Measurements from ENCODE around the gene FMN2.
A peak's percentile ranks its signal among the peaks of the same experiment; 100 is the strongest.

Gene FMN2

GRCh38 chr1:240363914-240364313, 272.2 kb downstream of the FMN2 start:
- TF ChIP-seq, protein P1, sequence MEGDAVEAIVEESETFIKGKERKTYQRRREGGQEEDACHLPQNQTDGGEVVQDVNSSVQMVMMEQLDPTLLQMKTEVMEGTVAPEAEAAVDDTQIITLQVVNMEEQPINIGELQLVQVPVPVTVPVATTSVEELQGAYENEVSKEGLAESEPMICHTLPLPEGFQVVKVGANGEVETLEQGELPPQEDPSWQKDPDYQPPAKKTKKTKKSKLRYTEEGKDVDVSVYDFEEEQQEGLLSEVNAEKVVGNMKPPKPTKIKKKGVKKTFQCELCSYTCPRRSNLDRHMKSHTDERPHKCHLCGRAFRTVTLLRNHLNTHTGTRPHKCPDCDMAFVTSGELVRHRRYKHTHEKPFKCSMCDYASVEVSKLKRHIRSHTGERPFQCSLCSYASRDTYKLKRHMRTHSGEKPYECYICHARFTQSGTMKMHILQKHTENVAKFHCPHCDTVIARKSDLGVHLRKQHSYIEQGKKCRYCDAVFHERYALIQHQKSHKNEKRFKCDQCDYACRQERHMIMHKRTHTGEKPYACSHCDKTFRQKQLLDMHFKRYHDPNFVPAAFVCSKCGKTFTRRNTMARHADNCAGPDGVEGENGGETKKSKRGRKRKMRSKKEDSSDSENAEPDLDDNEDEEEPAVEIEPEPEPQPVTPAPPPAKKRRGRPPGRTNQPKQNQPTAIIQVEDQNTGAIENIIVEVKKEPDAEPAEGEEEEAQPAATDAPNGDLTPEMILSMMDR (IDR thresholded peaks at IDR 0.05; ENCODE audit: low read depth, low read length): no peak
- no peak for DNase-seq (ENCODE audit: low read depth in 2 of 2)
- no peak overlapping the region for H3K4me3 ChIP-seq (replicated peaks in 1 of 2; ENCODE audit: low read depth in 2 of 2, low read length in 2 of 2)

DNA sequence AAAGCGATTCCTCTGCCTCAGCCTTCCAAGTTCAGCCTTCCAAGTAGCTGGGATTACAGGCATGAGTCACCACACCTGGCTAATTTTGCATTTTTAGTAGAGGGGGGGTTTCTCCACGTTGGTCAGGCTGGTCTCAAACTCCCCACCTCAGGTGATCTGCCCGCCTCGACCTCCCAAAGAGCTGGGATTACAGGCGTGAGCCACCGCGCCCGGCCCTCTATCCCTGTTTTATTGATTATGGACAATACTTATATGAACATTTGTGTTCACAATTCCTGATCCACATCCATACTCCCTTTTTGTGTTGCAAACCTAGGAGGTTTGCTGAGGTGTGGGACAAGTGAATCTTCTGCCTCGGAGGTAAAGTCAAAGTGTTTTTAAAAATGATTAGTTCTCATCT, 275.0 kb downstream of the FMN2 start:
- no peak overlapping the region for H3K4me3 ChIP-seq (replicated peaks in 1 of 2; ENCODE audit: low read depth in 2 of 2, low read length in 2 of 2)
- DNase-seq (ENCODE audit: low read depth in 2 of 2): no peak
- TF ChIP-seq, protein P1 (IDR thresholded peaks at IDR 0.05; ENCODE audit: low read depth, low read length): no peak

DNA sequence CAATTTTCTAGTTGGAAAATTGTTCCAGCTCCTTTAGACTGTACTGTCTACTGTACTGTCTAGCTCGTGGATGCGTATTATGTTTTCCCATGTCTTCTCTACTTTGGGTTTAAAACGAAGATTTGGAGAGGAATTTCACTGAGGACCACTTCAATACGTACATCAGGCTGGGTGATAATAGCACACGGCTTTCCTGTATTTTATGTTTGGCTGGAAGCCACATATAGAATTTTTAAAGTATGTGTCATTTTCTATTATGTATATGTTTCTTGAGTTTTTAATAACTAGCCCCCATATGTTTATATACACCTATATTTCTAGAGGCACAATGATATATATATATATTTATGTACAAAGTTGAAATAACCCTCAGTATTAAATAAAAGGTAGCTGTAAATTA, 293.9 kb downstream of the FMN2 start:
- DNase-seq (ENCODE audit: low read depth in 2 of 2): no peak
- no peak overlapping the region for H3K4me3 ChIP-seq (replicated peaks in 1 of 2; ENCODE audit: low read depth in 2 of 2, low read length in 2 of 2)
- TF ChIP-seq, protein P1 (IDR thresholded peaks at IDR 0.05; ENCODE audit: low read depth, low read length): no peak

GRCh38 chr1:240385985-240386978, 294.6 kb downstream of the FMN2 start:
- peak; percentile 76 to 93 for DNase-seq (ENCODE audit: low read depth in 2 of 2)

DNA sequence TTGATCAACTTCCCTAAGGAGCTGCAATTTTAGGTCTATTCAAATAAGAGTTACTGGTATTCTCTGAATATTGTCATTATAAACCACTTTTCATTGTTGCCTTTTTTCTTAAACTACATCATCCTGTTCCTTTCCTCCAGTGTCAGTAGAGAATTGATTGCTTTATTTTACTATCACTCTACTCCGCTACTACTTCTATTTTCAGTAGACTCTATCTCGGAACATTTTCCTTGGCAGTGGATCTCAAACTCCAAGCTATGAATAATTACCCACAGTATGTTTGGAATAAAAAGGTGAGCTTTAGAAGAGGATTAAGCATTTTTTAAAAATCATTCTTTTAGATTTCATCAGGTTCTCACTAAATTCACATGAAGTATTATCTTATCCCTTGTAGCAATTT, 295.4 kb downstream of the FMN2 start:
- TF ChIP-seq, protein P1 (IDR thresholded peaks at IDR 0.05; ENCODE audit: low read depth, low read length): no peak
- no peak for DNase-seq (ENCODE audit: low read depth in 2 of 2)
- H3K4me3 ChIP-seq (replicated peaks in 1 of 2; ENCODE audit: low read depth in 2 of 2, low read length in 2 of 2): no peak overlapping the region

More at GRCh38 chr1:240385985-240386978, 294.6 kb downstream of the FMN2 start:
- no peak overlapping the region for H3K4me3 ChIP-seq (replicated peaks in 1 of 2; ENCODE audit: low read depth in 2 of 2, low read length in 2 of 2)
- TF ChIP-seq, protein P1 (IDR thresholded peaks at IDR 0.05; ENCODE audit: low read depth, low read length): no peak

- no peak for DNase-seq (ENCODE audit: low read depth in 2 of 2)
- H3K4me3 ChIP-seq (replicated peaks in 1 of 2; ENCODE audit: low read depth in 2 of 2, low read length in 2 of 2): no peak overlapping the region
- TF ChIP-seq, protein P1 (IDR thresholded peaks at IDR 0.05; ENCODE audit: low read depth, low read length): no peak
These were observed 300.1 kb downstream of the FMN2 start for GRCh38 chr1:240391660-240392260.

All from cardiac fibroblast (primary cell).